Activated effector memory CD4-positive, alpha-beta T cell treated with anti-CD3 and anti-CD28 coated beads, Interleukin-2, amount 50 U/mL, for 16 hours (primary cell): Measurements from ENCODE around the gene DHX35.

Experiments
- DNase-seq: peaks from one replicate; pipeline ENCODE4 v3.0.0-alpha.2; 2020

DHX35 gene

DNA sequence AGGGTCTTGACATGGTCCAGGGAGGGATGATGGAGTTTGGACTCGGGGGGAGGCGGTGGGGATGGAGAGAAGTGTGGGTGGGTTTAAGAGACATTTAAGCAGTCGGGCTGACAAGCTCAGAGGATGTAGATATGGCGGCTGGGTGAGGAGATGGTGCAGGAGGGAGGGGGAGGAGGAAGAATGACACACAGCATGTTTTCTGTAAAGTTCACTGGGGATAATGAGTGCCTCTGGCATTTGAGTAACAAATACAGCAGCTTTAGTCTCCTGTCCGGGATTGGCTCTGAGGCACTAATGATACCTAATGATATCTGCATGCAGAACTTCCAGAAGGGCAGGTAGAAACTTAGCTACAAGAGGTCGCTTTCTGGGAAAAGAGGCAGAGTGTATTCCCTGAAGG lies 107.8 kb downstream of the DHX35 start:
- no peak for DNase-seq

DNA sequence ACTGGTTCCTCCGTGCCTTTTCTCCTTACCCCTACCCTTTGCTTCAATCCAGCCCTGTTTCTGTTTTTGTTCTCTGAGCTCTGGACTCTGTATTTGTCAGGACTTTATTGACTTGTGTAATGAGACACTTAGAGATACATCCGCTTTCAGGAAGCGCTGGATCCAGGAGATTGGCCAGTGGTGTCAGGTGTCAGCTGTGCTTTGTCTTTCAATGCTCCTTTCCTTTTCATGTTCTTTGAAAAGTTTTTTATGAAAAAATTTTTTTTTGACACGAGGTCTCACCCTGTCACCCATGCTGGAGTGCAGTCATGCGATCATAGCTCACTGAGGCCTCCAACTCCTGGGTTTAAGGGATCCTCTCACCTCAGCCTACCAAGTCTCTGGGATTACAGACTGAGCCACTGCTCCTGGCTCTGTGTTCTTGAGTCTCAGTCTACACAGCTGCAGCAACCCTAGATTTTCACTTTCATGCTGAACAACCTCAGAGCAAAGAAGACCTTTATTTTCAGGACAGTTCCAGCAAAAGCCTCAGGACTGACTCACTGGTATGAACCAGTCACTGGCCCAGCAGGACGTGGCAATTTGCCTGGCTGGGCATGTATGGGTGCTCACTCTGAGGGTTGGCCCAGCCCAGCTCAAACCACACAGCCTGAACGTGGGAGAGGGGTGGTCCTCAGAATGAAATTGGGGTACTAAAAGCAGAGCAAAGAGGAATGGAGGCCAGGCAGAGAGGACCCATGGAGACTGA lies 108.5 kb downstream of the DHX35 start:
- no peak for DNase-seq

DNA sequence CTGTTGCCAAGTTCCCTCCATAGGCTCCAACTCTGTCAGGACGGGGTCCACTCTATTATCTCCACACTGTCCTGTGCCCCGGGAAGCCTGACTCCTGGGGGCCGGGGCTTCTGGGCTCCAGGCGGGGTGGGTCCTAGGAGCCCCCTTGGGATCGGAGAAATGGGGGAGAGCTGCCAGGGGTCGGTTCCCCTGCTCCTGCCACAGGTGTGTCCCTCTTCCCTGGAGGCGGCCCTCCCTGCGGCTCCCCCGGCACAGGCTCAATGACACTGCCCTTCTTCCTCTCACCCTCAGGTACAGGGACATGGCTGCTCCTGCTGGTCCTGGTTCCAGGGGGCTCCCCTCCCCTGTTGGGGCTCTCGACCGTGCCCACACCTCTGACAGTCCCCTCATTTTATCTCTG lies 110.0 kb downstream of the DHX35 start:
- DNase-seq: no peak

DNA sequence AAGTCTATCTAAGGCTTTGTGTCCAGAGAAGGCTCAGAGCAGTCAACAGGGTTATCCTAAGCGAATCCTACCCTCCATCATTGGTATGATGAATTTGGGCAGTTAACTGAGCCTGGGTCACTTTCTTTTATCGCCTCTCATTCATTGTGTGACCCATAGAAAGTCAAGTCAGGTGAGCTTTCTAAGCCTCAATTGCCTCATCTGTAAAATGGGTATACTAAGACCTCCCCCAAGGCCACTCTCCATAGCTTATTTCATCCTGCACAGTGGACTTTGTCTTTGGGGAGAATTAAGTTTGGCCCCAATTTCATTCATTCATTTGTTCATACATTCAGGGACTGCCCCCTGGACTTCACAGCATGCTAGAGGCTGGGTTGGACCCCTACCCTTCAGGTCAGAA lies 110.5 kb downstream of the DHX35 start:
- no peak for DNase-seq

DNA sequence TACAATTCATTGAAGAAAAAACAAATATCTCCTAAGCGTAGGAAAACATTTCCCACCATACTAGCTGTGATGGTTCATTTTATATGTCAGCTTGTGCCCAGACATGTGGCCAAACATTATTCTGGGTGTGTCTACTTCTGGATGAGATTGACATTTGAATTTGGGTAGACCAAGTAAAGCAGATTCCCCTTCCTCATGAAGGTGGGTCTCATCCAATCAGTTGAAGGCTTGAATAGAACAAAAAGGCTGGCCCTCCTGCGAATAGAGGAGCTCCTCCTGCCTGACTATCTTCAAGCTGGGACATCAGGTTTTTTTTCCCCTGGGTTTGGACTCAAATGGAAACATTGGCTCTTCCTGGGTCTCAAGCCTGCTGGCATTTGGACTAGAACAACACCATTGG lies 113.6 kb downstream of the DHX35 start:
- DNase-seq: no peak

DNA sequence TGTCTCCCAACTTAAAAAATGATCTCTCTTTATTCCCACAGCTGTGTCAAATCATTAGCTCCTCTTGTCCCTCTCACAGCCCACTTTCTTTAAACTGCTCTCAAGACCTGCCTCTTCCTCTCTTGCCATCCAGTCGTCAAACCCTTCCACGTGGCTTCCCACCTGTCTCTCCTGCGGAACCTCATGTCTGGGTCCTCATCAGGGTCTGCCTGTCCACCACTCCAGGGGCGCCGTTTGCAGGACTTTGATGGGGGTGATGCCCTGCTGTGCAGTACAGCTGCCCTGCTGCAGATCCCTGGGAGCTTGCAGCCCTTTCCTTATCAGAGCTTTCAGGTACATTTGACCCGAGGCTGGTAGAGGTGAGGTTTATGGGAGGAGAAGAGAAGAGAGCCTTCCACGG lies 114.8 kb downstream of the DHX35 start:
- no peak for DNase-seq

DNA sequence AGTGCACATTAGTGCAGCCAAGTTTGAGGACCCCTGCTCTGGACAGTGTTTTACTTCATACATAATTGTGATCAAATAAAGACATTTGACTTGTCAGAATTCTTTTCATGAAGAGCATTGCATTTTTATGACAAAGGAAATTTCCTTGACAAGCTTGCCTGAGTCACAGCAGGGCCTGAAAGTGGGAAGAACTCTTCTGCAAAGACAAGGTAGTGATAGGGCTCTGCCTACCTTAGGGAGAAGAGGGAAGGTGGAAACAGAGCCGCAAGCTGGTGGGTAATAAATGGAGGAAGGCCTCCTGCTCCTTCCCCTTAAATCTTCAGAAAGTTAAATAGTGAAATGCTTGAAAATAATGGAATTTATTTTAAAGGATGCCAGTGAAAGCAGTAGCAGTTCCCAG lies 118.2 kb downstream of the DHX35 start:
- no peak for DNase-seq

DNA sequence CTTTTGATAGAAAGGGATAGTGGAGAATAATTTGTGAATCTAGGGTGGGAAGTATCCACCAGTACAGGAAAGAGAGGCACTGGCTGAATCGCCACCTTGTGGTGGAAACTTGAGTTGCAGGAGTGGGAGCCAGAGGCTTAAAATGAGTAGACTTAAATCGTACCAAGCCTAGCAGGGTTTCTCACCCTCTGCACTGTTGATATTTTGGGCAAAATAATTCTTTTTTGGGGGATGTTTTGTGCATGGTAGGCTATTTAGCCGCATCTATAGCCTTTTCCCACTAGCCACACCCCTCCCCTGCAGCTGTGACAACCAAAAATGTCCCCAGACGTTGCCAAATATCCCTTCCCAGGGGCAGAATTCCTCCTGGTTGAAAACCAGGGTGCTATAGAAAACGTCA lies 119.1 kb downstream of the DHX35 start:
- peak; percentile 92 for DNase-seq

DNA sequence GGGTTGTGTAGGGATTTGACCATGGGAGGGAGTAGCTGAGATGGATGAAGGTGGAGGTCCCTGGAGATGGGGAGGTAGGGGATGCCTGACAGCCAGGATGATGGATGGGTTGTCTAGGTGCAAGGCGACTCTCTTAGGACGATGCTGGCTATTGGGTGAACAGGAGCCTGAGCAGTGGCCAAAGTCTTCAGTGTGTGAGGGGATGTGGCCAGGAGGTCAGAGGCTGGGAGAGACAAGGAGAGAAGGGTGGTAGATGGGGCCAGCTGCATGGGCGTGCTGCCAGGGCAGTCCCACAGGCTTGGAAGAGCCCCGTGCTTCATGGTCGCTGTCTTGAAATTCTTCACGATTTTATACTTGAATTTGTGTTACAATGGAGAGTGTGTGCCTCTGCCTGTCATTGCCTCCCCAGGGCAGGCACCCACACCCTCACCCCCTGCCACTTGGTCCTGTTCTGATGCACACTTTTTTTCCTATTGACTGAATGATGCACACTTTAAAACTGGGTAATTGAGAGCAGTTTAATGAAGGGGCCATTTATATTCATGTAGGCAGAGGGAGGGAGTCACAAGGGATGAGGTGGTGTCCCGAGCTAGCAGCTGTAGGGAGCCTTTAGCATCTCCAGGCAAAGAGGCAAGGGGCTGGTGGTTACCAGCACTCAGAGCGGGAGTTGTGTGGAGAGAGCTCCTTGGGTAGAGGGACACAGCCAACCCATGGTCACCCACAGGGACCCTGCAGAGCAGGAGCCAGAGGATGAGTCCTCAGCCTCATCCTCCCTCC lies 120.7 kb downstream of the DHX35 start:
- no peak for DNase-seq

DNA sequence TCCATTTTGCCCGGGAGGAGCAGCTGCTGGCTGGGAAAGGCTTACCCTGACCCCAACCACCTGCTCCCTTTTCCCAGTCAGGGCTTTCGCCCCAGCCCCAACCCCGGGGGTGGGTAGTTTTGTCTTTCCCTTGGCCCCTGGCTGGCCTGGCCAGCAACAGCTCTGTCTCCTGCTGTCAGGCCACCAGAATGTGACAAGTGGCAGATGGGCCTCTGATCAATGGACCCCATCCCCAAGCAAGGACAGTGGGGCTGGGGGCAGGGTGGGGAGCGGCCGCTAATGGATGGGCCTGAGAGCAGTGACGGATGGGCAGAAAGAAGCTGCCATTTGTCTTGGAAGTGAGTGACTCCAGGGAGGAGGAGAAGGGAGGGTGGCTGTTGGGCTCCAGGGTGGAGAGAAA lies 121.6 kb downstream of the DHX35 start:
- DNase-seq: no peak

DNA sequence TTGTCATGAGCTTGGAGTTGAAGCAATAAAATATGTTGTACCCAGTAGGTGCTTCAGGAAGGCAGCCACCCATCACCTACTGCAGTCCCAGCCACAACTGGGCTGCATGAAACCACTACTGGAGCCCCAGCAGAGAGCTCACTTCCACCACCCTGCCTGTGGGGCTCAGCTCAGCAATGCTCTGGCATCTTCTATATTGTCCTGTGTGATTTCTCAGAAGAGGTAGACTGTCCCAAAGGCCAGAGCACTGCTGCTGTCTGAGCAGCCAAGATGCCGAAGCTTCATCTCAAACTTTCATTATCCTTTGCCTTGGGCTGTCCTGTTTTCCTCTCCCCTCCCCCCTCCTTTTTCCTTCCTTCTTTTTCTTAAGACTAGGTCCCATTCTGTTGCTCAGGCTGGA lies 126.9 kb downstream of the DHX35 start:
- peak; percentile 37 for DNase-seq
